Testis (tissue), 3 donors: Measurements from ENCODE around the gene CPEB1. TPM values are rescaled to one million over a fixed set of nuclear protein-coding genes. Genes with fewer than 3 reads are reported as not detected.

Source experiments
- polyA plus RNA-seq: library from polyadenylated mRNA; stranded (reverse); fragments of 350-450 nt; fragmentation: Illumina TruSeq; extraction: RNeasy Lipid Tissue Mini Kit (QIAGEN cat#74804); gene quantifications from one replicate; pipeline ENCODE4 v1.2.3, GENCODE V29; 2014; ENCODE audit warnings: low read depth, low replicate concordance; ENCODE audit not compliant: insufficient read depth
- total RNA-seq, 2 donors: library from RNA; depleted of rRNA; stranded (reverse); fragments of >200 nt; gene quantifications; one replicate each; pipeline ENCODE4 v1.2.3, GENCODE V29; 2016

The CPEB1 gene
- total and polyA plus RNA-seq, 3 donors from 2014 or later: 60.8 to 89.1 (median 74.3) TPM

Other genes starting within 250 kb of the CPEB1 start
- gene GOLGA6L9, start 217.5 kb downstream of the CPEB1 start, total RNA-seq: 10 to 100 TPM; 13.8 to 20.6 TPM
- 10.1 TPM for gene GOLGA6L9, start 217.5 kb downstream of the CPEB1 start, polyA plus RNA-seq
- 100 to 1,000 TPM; 567 to 887 TPM for gene RPS17, start 106.9 kb downstream of the CPEB1 start, total RNA-seq
- 995 TPM for gene RPS17, start 106.9 kb downstream of the CPEB1 start, polyA plus RNA-seq
- gene AP3B2, start 62.5 kb upstream of the CPEB1 start, total RNA-seq: 10 to 100 TPM; 12.0 to 15.5 TPM
- 22.9 TPM for gene AP3B2, start 62.5 kb upstream of the CPEB1 start, polyA plus RNA-seq
- gene FSD2, start 158.7 kb upstream of the CPEB1 start, total RNA-seq: under 1 TPM in 1 of 2 donors, not detected in 1; 0.19 TPM
- gene FSD2, start 158.7 kb upstream of the CPEB1 start, polyA plus RNA-seq: 0.95 TPM
- 10 to 100 TPM in 1 of 2 donors, 1 to 10 TPM in 1; 9.8 to 11.0 TPM for gene WHAMM, start 162.3 kb upstream of the CPEB1 start, total RNA-seq
- 5.3 TPM for gene WHAMM, start 162.3 kb upstream of the CPEB1 start, polyA plus RNA-seq